ENCODE results near the gene ZNF568.

Gene ZNF568

GRCh38 chr19:37007587-37008220, 91.6 kb downstream of the ZNF568 start:
- DNase-seq, result peak; percentile 31

DNA sequence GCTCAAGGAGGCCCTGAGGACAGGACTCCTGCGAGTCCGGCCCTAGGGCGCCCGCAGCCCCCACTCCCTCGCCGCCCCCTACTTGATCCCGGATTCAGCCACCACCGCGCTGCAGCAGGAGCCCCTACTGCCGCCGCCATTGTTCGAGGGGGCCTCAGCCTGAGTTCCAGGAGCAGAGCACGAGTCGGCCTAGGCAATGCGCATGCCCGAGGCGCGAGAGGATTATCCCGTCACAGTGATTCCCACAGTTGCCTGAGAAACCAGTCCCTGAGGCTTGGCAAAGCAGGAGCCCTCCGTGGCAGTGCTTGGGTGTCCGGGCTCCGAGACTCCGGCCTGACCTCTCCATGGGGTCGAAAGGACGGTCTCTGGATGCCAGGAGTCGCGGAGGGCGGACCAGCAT, 93.7 kb downstream of the ZNF568 start:
- no peak for DNase-seq

DNA sequence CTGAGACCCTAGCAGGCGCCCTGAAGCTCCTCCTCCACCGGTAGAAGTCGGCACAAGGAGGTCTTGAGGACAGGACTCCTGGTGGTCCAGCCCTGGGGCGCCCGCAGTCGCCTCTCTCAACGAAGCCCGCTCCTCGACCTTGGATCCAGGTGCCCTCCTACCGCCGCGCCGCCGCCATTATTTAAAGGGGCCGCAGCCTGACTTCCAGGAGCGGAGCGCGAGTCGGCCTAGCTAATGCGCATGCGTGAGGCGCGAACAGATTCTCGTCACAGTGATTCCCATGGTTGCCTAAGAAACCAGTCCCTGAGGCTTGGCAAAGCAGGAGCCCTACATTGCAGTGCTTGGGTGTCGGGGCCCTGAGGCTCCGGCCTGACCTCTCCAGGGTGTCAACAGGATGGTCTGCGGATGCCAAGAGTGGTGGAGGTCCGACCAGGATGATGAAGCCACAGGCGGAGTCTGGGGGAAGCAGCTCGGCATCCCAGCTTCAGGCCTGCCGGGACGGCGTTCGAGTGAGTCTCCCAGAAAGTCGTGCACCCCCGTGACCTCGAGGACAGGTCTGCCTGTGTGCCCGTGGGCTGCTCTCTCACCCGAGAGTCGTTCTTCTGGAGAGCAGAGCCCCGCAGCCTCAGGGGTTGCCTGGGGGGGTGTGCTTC, 96.1 kb downstream of the ZNF568 start:
- no peak for DNase-seq

DNA sequence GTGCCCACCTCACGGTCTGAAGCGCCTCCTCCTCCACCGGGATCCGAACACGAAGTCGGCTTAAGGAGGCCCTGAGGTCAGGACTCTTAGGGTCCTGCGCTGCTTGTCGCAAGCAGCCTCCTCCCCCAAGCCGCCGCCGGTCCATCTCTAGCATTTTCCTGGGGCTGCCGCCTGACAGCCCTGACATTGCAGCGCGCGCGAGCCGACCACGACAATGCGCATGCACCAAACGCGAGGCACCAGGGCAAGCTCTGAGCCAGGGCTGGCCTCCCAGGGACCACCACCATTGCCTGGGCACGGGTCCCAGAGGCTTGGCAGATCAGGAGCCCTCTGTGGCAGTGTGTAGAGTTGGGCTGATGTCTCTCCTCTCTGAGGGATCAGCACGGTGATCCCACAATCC, 98.3 kb downstream of the ZNF568 start:
- DNase-seq, result no peak

DNA sequence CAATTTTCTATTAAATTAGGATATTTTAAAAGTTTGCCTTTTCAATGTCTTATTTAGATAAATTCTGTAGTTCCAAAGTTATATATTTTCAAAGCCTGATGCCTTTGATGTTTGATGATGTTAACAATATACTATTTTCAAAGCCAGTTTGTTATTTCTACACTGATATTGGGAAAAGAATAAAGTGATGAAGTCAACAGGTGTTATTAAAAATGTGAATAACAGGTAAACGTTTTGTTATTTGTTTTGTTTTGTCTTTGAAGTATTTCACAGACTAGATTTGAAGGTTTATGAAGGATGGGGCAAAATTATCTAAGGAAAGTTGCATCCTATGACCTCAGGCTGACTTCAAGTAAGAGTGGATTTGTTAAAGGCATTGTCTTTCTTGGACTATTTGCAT, 129.0 kb downstream of the ZNF568 start:
- no peak for DNase-seq
